ENCODE data around the gene FARP1.

Gene FARP1

GRCh38 chr13:98142380-98143156 is at the start of gene FARP1:
TSS of gene FARP1 (plus strand) at chr13:98143094. CDS start at chr13:98213243, 70,149 bp downstream.
- peak; percentile 77 for DNase-seq

GRCh38 chr13:98094678-98095266 is 48.1 kb upstream of the FARP1 start:
- no peak for DNase-seq

GRCh38 chr13:98096059-98096458 is 46.8 kb upstream of the FARP1 start:
- no peak for DNase-seq

GRCh38 chr13:98097749-98098148 is 45.1 kb upstream of the FARP1 start:
- DNase-seq: no peak

- no peak for DNase-seq
These were observed 44.4 kb upstream of the FARP1 start for GRCh38 chr13:98098516-98098915.

GRCh38 chr13:98099627-98100026 is 43.3 kb upstream of the FARP1 start:
- DNase-seq: no peak

GRCh38 chr13:98100481-98100880 is 42.4 kb upstream of the FARP1 start:
- DNase-seq: no peak

- DNase-seq: no peak
These were observed 39.4 kb upstream of the FARP1 start for GRCh38 chr13:98103531-98103930.

GRCh38 chr13:98103942-98104880 is 38.7 kb upstream of the FARP1 start:
- no peak for DNase-seq

GRCh38 chr13:98105929-98106336 is 37.0 kb upstream of the FARP1 start:
- no peak for DNase-seq

GRCh38 chr13:98108341-98108740 is 34.6 kb upstream of the FARP1 start:
- DNase-seq: no peak

GRCh38 chr13:98109226-98109853 is 33.6 kb upstream of the FARP1 start:
- DNase-seq: no peak

- no peak for DNase-seq
These were observed 32.1 kb upstream of the FARP1 start for GRCh38 chr13:98110749-98111148.

- DNase-seq: no peak
These were observed 31.5 kb upstream of the FARP1 start for GRCh38 chr13:98111168-98112098.

- no peak for DNase-seq
These were observed 30.4 kb upstream of the FARP1 start for GRCh38 chr13:98112456-98112855.

GRCh38 chr13:98118865-98119264 is 24.0 kb upstream of the FARP1 start:
- DNase-seq: no peak

GRCh38 chr13:98123176-98123575 is 19.7 kb upstream of the FARP1 start:
- DNase-seq: no peak

GRCh38 chr13:98129059-98129746 is 13.7 kb upstream of the FARP1 start:
- no peak for DNase-seq

- DNase-seq: no peak
These were observed 8.9 kb upstream of the FARP1 start for GRCh38 chr13:98133946-98134345.

GRCh38 chr13:98134901-98135300 is 8.0 kb upstream of the FARP1 start:
- DNase-seq: no peak

- DNase-seq: no peak
These were observed 1.8 kb upstream of the FARP1 start for GRCh38 chr13:98141091-98141490.

Measured in DMS79 (cell line).